ENCODE results near the gene PIWIL4. TPM values are rescaled to one million over a fixed set of nuclear protein-coding genes. Genes with fewer than 3 reads are reported as not detected.
A peak's percentile ranks its signal among the peaks of the same experiment; 100 is the strongest.

The PIWIL4 gene
- total and polyA plus RNA-seq, 10 donors: 3.5 to 10.3 (median 5.0) TPM

DNA sequence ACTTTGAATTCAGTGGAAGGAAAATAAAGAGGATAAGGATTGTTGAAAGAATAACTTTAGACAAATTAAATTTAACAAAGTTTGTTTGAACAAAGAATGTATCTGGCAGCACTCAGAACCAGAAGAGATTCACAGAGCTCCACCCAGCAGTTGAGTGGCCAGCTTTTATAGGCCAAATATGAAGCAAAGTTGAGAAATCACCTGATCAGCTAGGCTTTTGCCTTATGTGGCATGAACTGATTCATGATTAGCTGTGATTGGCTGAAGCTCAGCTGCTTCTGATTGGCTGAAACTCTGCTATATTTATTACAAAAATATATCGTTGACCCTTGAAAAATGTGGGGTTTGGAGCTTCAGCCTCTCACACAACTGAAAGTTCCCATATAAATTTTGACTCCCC lies 62.6 kb downstream of the PIWIL4 start:
- intact Hi-C loops (cut with DNase I; ENCODE audit: low total_unique reads): no loop called here

DNA sequence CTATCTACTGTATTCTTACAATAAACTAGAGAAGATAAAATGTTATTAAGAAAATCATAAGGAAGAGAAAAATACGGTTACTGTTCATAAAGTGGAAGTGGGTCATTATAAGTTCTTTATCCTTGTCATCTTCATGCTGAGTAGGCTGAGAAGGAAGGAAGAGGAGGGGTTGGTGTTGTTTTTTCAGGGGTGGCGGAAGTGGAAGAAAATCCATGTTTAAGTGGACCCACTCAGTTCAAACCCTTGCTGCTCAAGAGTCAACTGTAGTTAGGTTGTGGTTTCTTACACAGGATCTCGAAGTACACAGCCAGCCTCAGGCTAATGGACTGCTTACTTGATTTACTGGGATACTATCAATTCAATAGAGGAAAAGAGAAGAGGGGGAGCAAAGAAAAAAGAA lies 63.1 kb downstream of the PIWIL4 start:
- no peaks in the 10 kb centered on the region for H3K36me3 ChIP-seq
- peaks cover 0 to 9% (median 0%) of the 10 kb centered on the region in 6 donors for H3K4me1 ChIP-seq
- DNase-seq: no peak
- TF ChIP-seq POLR2A (IDR thresholded peaks at IDR 0.05) (no peak), POLR2AphosphoS5 (IDR thresholded peaks at IDR 0.05) (no peak)
- TF ChIP-seq, protein P1, sequence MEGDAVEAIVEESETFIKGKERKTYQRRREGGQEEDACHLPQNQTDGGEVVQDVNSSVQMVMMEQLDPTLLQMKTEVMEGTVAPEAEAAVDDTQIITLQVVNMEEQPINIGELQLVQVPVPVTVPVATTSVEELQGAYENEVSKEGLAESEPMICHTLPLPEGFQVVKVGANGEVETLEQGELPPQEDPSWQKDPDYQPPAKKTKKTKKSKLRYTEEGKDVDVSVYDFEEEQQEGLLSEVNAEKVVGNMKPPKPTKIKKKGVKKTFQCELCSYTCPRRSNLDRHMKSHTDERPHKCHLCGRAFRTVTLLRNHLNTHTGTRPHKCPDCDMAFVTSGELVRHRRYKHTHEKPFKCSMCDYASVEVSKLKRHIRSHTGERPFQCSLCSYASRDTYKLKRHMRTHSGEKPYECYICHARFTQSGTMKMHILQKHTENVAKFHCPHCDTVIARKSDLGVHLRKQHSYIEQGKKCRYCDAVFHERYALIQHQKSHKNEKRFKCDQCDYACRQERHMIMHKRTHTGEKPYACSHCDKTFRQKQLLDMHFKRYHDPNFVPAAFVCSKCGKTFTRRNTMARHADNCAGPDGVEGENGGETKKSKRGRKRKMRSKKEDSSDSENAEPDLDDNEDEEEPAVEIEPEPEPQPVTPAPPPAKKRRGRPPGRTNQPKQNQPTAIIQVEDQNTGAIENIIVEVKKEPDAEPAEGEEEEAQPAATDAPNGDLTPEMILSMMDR (IDR thresholded peaks at IDR 0.05 in 8 of 11, conservative IDR thresholded peaks at IDR 0.05 in 3 of 11): no peak
- intact Hi-C loops (cut with DNase I; ENCODE audit: low total_unique reads): no loop called here
- WGBS, 5 donors: 21 to 27% (median 23%) methylated on average over 3 of the region's 3 CpGs
- H3K9me3 ChIP-seq: peaks cover 0 to 26% (median 14%) of the 10 kb centered on the region in 8 donors
- peak overlapping the region; percentile 4 to 52 (median 18) for H3K27ac ChIP-seq
- no peaks in the 10 kb centered on the region for H3K27me3 ChIP-seq (replicated peaks in 1 of 7)
- no peak overlapping the region for H3K4me3 ChIP-seq

More for the DNA sequence above, 62.6 kb downstream of the PIWIL4 start:
- H3K27ac ChIP-seq: peak overlapping the region in 7 of 8 donors; percentile 4 to 52 (median 20)
- no peaks in the 10 kb centered on the region for H3K27me3 ChIP-seq (replicated peaks in 1 of 7)
- H3K9me3 ChIP-seq: peaks cover 0 to 26% (median 14%) of the 10 kb centered on the region in 8 donors
- WGBS, 5 donors: 23 to 36% (median 26%) methylated on average over 1 of the region's 1 CpG
- TF ChIP-seq, protein P1 (IDR thresholded peaks at IDR 0.05 in 8 of 11, conservative IDR thresholded peaks at IDR 0.05 in 3 of 11): no peak
- TF ChIP-seq POLR2AphosphoS5 (IDR thresholded peaks at IDR 0.05) (no peak), POLR2A (IDR thresholded peaks at IDR 0.05) (no peak)
- H3K4me3 ChIP-seq: no peak overlapping the region
- H3K36me3 ChIP-seq: no peaks in the 10 kb centered on the region
- DNase-seq: no peak
- H3K4me1 ChIP-seq: peaks cover 0 to 9% (median 0%) of the 10 kb centered on the region in 6 donors

DNA sequence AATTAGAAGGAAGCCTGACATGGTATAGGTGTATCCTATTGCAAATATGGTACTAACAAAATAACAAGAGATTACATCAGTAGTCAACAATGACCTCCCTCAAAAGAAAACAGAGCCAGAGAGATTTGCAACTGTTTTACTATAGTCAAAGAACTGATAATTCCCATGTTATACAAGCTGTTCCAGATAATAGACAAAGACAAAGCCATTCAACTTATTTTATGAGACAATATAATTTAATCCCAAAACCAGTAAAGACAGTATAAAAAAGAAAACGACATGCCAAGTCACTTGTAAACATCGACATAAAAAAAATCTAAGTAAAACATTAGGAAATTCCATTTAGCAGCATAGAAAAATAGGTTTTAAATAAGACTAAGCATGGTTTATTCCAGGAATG lies 65.2 kb downstream of the PIWIL4 start:
- 85 to 95% (median 92%) methylated on average over 2 of the region's 2 CpGs for WGBS, 5 donors
- H3K27ac ChIP-seq: no peak overlapping the region
- peaks cover 0 to 9% (median 0%) of the 10 kb centered on the region in 6 donors for H3K4me1 ChIP-seq
- TF ChIP-seq POLR2AphosphoS5 (IDR thresholded peaks at IDR 0.05) (no peak), POLR2A (IDR thresholded peaks at IDR 0.05) (no peak)
- TF ChIP-seq, protein P1 (IDR thresholded peaks at IDR 0.05 in 8 of 11, conservative IDR thresholded peaks at IDR 0.05 in 3 of 11): no peak
- intact Hi-C loops (cut with DNase I; ENCODE audit: low total_unique reads): no loop called here
- H3K36me3 ChIP-seq: no peaks in the 10 kb centered on the region
- H3K27me3 ChIP-seq (replicated peaks in 1 of 7): no peaks in the 10 kb centered on the region
- no peak overlapping the region for H3K4me3 ChIP-seq
- peaks cover 0 to 13% (median 3%) of the 10 kb centered on the region in 8 donors for H3K9me3 ChIP-seq
- DNase-seq: no peak

DNA sequence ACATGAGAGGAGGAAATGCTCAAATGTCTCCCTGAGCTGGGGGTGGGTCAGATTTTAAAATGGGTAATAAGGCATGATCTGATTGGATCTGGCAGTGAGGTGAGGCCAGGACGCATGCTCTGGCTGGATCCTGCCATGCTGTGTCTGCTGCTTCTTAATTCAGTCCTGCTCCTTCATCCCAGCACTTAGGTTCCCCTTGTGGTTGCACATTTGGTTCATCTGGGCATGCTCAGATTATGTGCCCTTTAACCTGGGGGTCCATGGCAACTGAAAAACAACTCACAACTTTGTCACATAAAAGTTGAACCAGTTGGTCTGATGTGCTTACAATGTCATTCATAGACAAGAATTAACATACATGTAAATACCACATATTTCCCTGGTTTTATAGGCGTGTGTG lies 67.9 kb downstream of the PIWIL4 start:
- no peaks in the 10 kb centered on the region for H3K36me3 ChIP-seq
- 73 to 94% (median 88%) methylated on average over 2 of the region's 2 CpGs for WGBS, 5 donors
- no peak for DNase-seq
- TF ChIP-seq POLR2A (IDR thresholded peaks at IDR 0.05) (no peak), POLR2AphosphoS5 (IDR thresholded peaks at IDR 0.05) (no peak)
- TF ChIP-seq, protein P1 (IDR thresholded peaks at IDR 0.05 in 8 of 11, conservative IDR thresholded peaks at IDR 0.05 in 3 of 11): no peak
- H3K9me3 ChIP-seq: no peaks in the 10 kb centered on the region
- intact Hi-C loops (cut with DNase I; ENCODE audit: low total_unique reads): no loop called here
- H3K4me3 ChIP-seq: no peak overlapping the region
- no peak overlapping the region for H3K27ac ChIP-seq
- H3K27me3 ChIP-seq (replicated peaks in 1 of 7): no peaks in the 10 kb centered on the region
- peaks cover 5 to 32% (median 15%) of the 10 kb centered on the region in 6 donors for H3K4me1 ChIP-seq

Measured in spleen (tissue), 11 donors.